HCT116 (cell line): Measurements from ENCODE around the gene MYPN.

Source experiments
- EZH2 ChIP-seq: fragments of 200-600 bp; sonication (generic); IDR thresholded peaks from 2 replicates; pipeline ENCODE4 v1.6.1; 2017; ENCODE audit warnings: antibody characterized with exemption, mixed run types
- EZH2phosphoT487 ChIP-seq: fragments of 200-600 bp; IDR thresholded peaks from 2 replicates; pipeline ENCODE4 v1.6.1; 2018; ENCODE audit warnings: antibody characterized with exemption, borderline replicate concordance
- POLR2A ChIP-seq: IDR thresholded peaks from 2 replicates; pipeline ENCODE4 v1.7.0; 2011; ENCODE audit warnings: borderline replicate concordance; ENCODE audit not compliant: insufficient read depth, insufficient read length; ENCODE audit errors: extremely low read depth

GRCh38 chr10:68105820-68106219 is 3.5 kb upstream of the MYPN start:
- TF ChIP-seq POLR2A: no peak
- no peak for TF ChIP-seq EZH2
- TF ChIP-seq EZH2phosphoT487: no peak
